CD8-positive, alpha-beta memory T cell (primary cell): Measurements from ENCODE around the gene MYRF. TPM values are rescaled to one million over a fixed set of nuclear protein-coding genes. Genes with fewer than 3 reads are reported as not detected.

Source experiments
- CTCF ChIA-PET: fragments of 350-600 bp; sonication (Branson Sonifier 250); formaldehyde crosslinking; loops from one replicate; lab custom pipeline; 2021; ENCODE audit warnings: antibody characterized with exemption; lab: Charles Lee
- POLR2A ChIA-PET: fragments of 350-600 bp; sonication (Branson Sonifier 250); formaldehyde crosslinking; loops from one replicate; lab custom pipeline; 2021; ENCODE audit warnings: antibody characterized with exemption; lab: Charles Lee
- DNase-seq, 5 donors: peaks; one replicate each; pipeline versions ENCODE4 v3.0.0 to v3.0.0-alpha.2; 2020 to 2022; ENCODE audit warnings: mixed read lengths in 1 of 5
- H3K27ac ChIP-seq: one replicate; pipeline ENCODE4 v1.7.0; 2013; ENCODE audit warnings: low read depth, mild to moderate bottlenecking, low read length, moderate library complexity
- H3K27me3 ChIP-seq: 2 replicates; pipeline ENCODE4 v1.7.0; 2013; ENCODE audit warnings: low read length, mild to moderate bottlenecking; ENCODE audit not compliant: insufficient read depth, poor library complexity, severe bottlenecking
- H3K36me3 ChIP-seq: 2 replicates; pipeline ENCODE4 v1.7.0; 2013; ENCODE audit warnings: mild to moderate bottlenecking, low read length, moderate library complexity; ENCODE audit not compliant: insufficient read depth
- H3K4me1 ChIP-seq: 2 replicates; pipeline ENCODE4 v1.7.0; 2013; ENCODE audit warnings: mild to moderate bottlenecking, low read length, moderate library complexity; ENCODE audit not compliant: insufficient read depth
- H3K4me3 ChIP-seq: 2 replicates; pipeline ENCODE4 v1.7.0; 2013; ENCODE audit warnings: mild to moderate bottlenecking, low read length
- H3K9me3 ChIP-seq: 2 replicates; pipeline ENCODE4 v1.7.0; 2013; ENCODE audit warnings: mild to moderate bottlenecking, low read length
- H3K27ac Mint-ChIP-seq, 8 donors: one replicate each; pipeline ENCODE4 v1.8.0; 2020 to 2021; ENCODE audit warnings: mixed read lengths in 8 of 8, mild to moderate bottlenecking in 6 of 8, inconsistent platforms in 3 of 8, moderate library complexity in 3 of 8
- H3K27me3 Mint-ChIP-seq, 2 donors: one replicate each; pipeline ENCODE4 v1.8.0; 2020 to 2021; ENCODE audit warnings: mixed read lengths in 2 of 2, mild to moderate bottlenecking in 1 of 2, moderate library complexity in 1 of 2
- H3K36me3 Mint-ChIP-seq, 3 donors: one replicate each; pipeline ENCODE4 v1.8.0; 2020 to 2021; ENCODE audit warnings: mixed read lengths in 3 of 3, inconsistent platforms in 1 of 3, mild to moderate bottlenecking in 1 of 3
- H3K4me1 Mint-ChIP-seq, 3 donors: one replicate each; pipeline ENCODE4 v1.8.0; 2020 to 2021; ENCODE audit warnings: mixed read lengths in 3 of 3, inconsistent platforms in 1 of 3, mild to moderate bottlenecking in 1 of 3
- H3K4me3 Mint-ChIP-seq, 7 donors: one replicate each; pipeline ENCODE4 v1.8.0; 2020 to 2021; ENCODE audit warnings: mixed read lengths in 7 of 7, mild to moderate bottlenecking in 6 of 7, moderate library complexity in 4 of 7, inconsistent platforms in 2 of 7
- H3K9me3 Mint-ChIP-seq, 5 donors: one replicate each; pipeline ENCODE4 v1.8.0; 2020 to 2022; ENCODE audit warnings: mixed read lengths in 5 of 5, mild to moderate bottlenecking in 3 of 5, moderate library complexity in 2 of 5, inconsistent platforms in 1 of 5
- polyA plus RNA-seq: library from polyadenylated mRNA; unstranded; fragments of 300-500 nt; fragmentation: Illumina TruSeq; gene quantifications from one replicate; pipeline ENCODE4 v1.2.3, GENCODE V29; 2021
- total RNA-seq, 2 experiments: library from RNA; stranded (reverse); gene quantifications; one replicate each; pipeline ENCODE4 v1.2.3, GENCODE V29; 2021

MYRF gene
- total and polyA plus RNA-seq, 3 experiments from 2014 or later = 0.63 to 0.93 (median 0.70) TPM

DNA sequence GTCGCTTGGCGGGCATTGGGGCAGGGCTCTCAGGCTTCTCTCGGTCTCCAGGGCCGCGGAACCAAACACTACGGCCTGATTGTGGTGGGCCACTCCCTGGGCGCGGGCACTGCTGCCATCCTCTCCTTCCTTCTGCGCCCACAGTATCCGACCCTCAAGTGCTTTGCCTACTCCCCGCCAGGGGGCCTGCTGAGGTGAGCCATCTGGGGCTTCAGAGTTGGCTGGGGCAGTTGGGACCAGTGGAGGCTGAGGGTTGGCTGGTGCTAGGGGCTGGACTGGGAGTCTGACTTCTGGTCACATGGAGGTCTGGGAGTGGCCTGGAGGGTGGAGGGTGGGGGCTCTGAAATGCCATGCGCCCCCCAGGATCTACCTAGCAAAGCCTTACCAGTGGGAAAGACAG, 15.3 kb upstream of the MYRF start:
- H3K36me3 ChIP-seq = no peaks in the 10 kb centered on the region
- no peaks in the 10 kb centered on the region for H3K27me3 ChIP-seq
- Mint-ChIP-seq H3K4me3 (no peak overlapping the region), H3K27ac (no peak overlapping the region), H3K4me1 (peaks cover 2 to 4% (median 3%) of the 10 kb centered on the region in 3 donors), H3K27me3 (peaks cover 0 to 7% of the 10 kb centered on the region in 2 donors), H3K9me3 (no peaks in the 10 kb centered on the region), H3K36me3 (no peaks in the 10 kb centered on the region)
- CTCF ChIA-PET = no interaction called here
- H3K9me3 ChIP-seq = no peaks in the 10 kb centered on the region
- peaks cover 5% of the 10 kb centered on the region for H3K4me1 ChIP-seq
- no peak overlapping the region for H3K27ac ChIP-seq
- no peak overlapping the region for H3K4me3 ChIP-seq
- no peak for DNase-seq
- POLR2A ChIA-PET = no interaction called here

GRCh38 chr11:61737636-61738386, 14.6 kb upstream of the MYRF start:
- Mint-ChIP-seq H3K4me1 (peaks cover 2 to 4% (median 3%) of the 10 kb centered on the region in 3 donors), H3K4me3 (no peak overlapping the region), H3K36me3 (no peaks in the 10 kb centered on the region), H3K27me3 (peaks cover 0 to 7% of the 10 kb centered on the region in 2 donors), H3K27ac (no peak overlapping the region), H3K9me3 (no peaks in the 10 kb centered on the region)
- H3K36me3 ChIP-seq = no peaks in the 10 kb centered on the region
- ChIA-PET CTCF (no interaction called here), POLR2A (no interaction called here)
- DNase-seq = no peak
- H3K9me3 ChIP-seq = no peaks in the 10 kb centered on the region
- H3K27me3 ChIP-seq = no peaks in the 10 kb centered on the region
- H3K27ac ChIP-seq = no peak overlapping the region
- peaks cover 5% of the 10 kb centered on the region for H3K4me1 ChIP-seq
- no peak overlapping the region for H3K4me3 ChIP-seq

DNA sequence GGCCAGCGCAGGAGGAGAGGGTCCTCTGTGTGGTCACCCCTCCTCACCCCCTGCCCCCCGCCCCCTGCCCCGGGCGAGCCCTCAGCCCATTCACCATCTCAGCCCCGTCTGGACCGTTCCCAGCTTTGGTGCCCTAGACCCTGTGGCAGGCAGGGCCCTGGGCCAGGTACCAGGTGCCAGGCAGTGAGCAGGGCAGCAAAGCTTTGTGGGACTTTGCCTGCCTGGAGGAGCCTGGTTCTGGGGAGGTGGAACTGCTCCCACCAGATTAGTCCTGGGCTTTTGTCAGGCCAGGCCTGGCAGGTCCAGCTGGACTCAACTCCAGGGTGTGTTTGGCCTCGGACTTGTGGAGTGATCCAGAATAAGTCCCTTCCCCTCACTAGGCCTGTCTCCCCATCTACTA, 13.7 kb upstream of the MYRF start:
- no peaks in the 10 kb centered on the region for H3K27me3 ChIP-seq
- H3K27ac Mint-ChIP-seq = peak overlapping the region in 1 of 8 donors; percentile 54
- H3K27ac ChIP-seq = no peak overlapping the region
- POLR2A ChIA-PET = no interaction called here
- H3K4me3 Mint-ChIP-seq = no peak overlapping the region
- no peaks in the 10 kb centered on the region for H3K4me1 Mint-ChIP-seq
- H3K27me3 Mint-ChIP-seq = peaks cover 0 to 7% of the 10 kb centered on the region in 2 donors
- CTCF ChIA-PET = interaction anchor here (1.1 kb wide), 1 partner anchor 13 kb away, joined by 3 read pairs; no protein-coding TSS in a partner anchor
- no peak overlapping the region for H3K4me3 ChIP-seq
- no peaks in the 10 kb centered on the region for H3K9me3 ChIP-seq
- H3K36me3 ChIP-seq = no peaks in the 10 kb centered on the region
- no peaks in the 10 kb centered on the region for H3K36me3 Mint-ChIP-seq
- DNase-seq = no peak
- no peaks in the 10 kb centered on the region for H3K4me1 ChIP-seq
- no peaks in the 10 kb centered on the region for H3K9me3 Mint-ChIP-seq

- no peak overlapping the region for H3K27ac Mint-ChIP-seq
- CTCF ChIA-PET = interaction anchor here (1.1 kb wide), 1 partner anchor 13 kb away, joined by 3 read pairs; no protein-coding TSS in a partner anchor
- H3K36me3 ChIP-seq = no peaks in the 10 kb centered on the region
Observed at GRCh38 chr11:61739413-61739812, 13.0 kb upstream of the MYRF start.

DNA sequence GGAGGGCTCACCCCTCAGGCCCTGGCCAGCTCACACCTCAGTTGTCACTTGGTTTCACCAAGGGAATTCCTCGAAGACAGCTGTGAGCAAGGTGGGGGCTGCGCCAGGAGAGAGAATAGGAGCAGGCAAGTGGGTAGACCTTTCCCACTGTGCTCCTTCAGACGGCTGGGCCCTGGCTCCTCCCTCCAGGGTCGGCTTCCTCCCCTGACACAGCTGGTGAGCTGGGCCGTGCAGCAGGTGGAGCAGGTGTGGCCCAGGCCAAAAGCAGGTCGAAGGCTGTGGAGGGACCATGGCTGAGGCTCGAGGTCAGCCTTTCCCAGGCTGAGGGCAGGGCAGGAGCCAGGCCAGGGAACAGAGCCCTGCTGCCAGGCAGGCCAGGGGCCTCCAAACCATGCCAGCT, 12.5 kb upstream of the MYRF start:
- H3K4me1 Mint-ChIP-seq = no peaks in the 10 kb centered on the region
- H3K36me3 Mint-ChIP-seq = no peaks in the 10 kb centered on the region
- Histone ChIP-seq H3K27ac (no peak overlapping the region), H3K27me3 (no peaks in the 10 kb centered on the region), H3K36me3 (no peaks in the 10 kb centered on the region), H3K4me3 (no peak overlapping the region), H3K4me1 (no peaks in the 10 kb centered on the region), H3K9me3 (no peaks in the 10 kb centered on the region)
- H3K27ac Mint-ChIP-seq = no peak overlapping the region
- DNase-seq = no peak
- H3K4me3 Mint-ChIP-seq = no peak overlapping the region
- no peaks in the 10 kb centered on the region for H3K9me3 Mint-ChIP-seq
- peaks cover 0 to 7% of the 10 kb centered on the region in 2 donors for H3K27me3 Mint-ChIP-seq
- ChIA-PET CTCF (interaction anchor here (1.1 kb wide), 1 partner anchor 14 kb away, joined by 3 read pairs; no protein-coding TSS in a partner anchor), POLR2A (no interaction called here)

More at GRCh38 chr11:61739413-61739812, 13.0 kb upstream of the MYRF start:
- DNase-seq = no peak
- Histone ChIP-seq H3K9me3 (no peaks in the 10 kb centered on the region), H3K27ac (no peak overlapping the region), H3K27me3 (no peaks in the 10 kb centered on the region), H3K4me1 (no peaks in the 10 kb centered on the region), H3K4me3 (no peak overlapping the region)
- H3K9me3 Mint-ChIP-seq = no peaks in the 10 kb centered on the region
- H3K4me1 Mint-ChIP-seq = no peaks in the 10 kb centered on the region
- no peaks in the 10 kb centered on the region for H3K36me3 Mint-ChIP-seq
- POLR2A ChIA-PET = no interaction called here
- H3K4me3 Mint-ChIP-seq = no peak overlapping the region
- H3K27me3 Mint-ChIP-seq = peaks cover 0 to 7% of the 10 kb centered on the region in 2 donors

DNA sequence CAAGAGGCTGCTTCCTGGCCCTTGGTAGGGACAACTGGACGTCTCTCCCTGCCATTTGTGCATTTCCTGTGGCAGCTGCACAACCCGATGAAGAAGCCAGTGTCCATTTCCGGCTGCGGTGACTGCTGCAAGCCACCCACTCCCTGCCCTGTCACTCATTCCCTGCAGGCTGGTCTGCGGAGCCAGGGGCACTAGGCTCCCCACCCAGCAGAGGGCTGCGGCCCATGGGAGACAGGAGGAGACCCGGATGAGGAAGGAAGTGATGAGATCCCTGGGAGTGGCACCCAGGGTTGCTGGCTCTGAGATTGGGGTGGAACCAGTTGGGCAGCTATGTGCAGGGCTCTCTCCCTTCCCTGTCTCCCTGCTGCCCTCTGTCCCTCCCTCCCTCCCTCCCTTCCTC, 10.0 kb upstream of the MYRF start:
- Mint-ChIP-seq H3K27me3 (peaks cover 0 to 2% of the 10 kb centered on the region in 2 donors), H3K27ac (no peak overlapping the region), H3K9me3 (no peaks in the 10 kb centered on the region), H3K4me1 (no peaks in the 10 kb centered on the region), H3K4me3 (no peak overlapping the region), H3K36me3 (no peaks in the 10 kb centered on the region)
- no peak for DNase-seq
- no peak overlapping the region for H3K27ac ChIP-seq
- no peak overlapping the region for H3K4me3 ChIP-seq
- H3K9me3 ChIP-seq = no peaks in the 10 kb centered on the region
- H3K27me3 ChIP-seq = no peaks in the 10 kb centered on the region
- CTCF ChIA-PET = interaction anchor here (1.0 kb wide), 1 partner anchor 9 kb away, joined by 3 read pairs; no protein-coding TSS in a partner anchor
- no peaks in the 10 kb centered on the region for H3K36me3 ChIP-seq
- POLR2A ChIA-PET = interaction anchor here (0.6 kb wide), 1 partner anchor 1030 kb away, joined by 3 read pairs; no protein-coding TSS in a partner anchor
- no peaks in the 10 kb centered on the region for H3K4me1 ChIP-seq

GRCh38 chr11:61743486-61744095, 8.8 kb upstream of the MYRF start:
- ChIA-PET CTCF (interaction anchor here (1.3 to 2.2 kb wide), 3 partner anchors 10 to 364 kb away, joined by 3 to 12 read pairs (median 4); no protein-coding TSS in a partner anchor), POLR2A (no interaction called here)
- H3K4me1 Mint-ChIP-seq = no peaks in the 10 kb centered on the region

DNA sequence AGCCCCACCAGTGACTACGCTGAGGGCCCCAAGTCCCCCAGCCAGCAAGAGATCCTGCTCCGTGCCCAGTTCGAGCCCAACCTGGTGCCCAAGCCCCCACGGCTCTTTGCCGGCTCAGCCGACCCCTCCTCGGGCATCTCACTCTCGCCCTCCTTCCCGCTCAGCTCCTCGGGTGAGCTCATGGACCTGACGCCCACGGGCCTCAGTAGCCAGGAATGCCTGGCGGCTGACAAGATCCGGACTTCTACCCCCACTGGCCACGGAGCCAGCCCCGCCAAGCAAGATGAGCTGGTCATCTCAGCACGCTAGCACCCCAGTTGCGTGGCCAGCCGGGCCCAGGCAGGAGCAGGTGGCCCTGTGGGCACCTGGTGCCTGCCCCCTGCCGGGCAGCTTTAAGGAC, 8.3 kb upstream of the MYRF start:
- Histone ChIP-seq H3K9me3 (no peaks in the 10 kb centered on the region), H3K4me1 (no peaks in the 10 kb centered on the region), H3K27ac (no peak overlapping the region), H3K27me3 (no peaks in the 10 kb centered on the region), H3K36me3 (no peaks in the 10 kb centered on the region), H3K4me3 (no peak overlapping the region)
- POLR2A ChIA-PET = no interaction called here
- Mint-ChIP-seq H3K27ac (no peak overlapping the region), H3K9me3 (no peaks in the 10 kb centered on the region), H3K4me3 (no peak overlapping the region), H3K4me1 (no peaks in the 10 kb centered on the region), H3K36me3 (no peaks in the 10 kb centered on the region), H3K27me3 (peaks cover 2 to 5% of the 10 kb centered on the region in 2 donors)
- CTCF ChIA-PET = interaction anchor here (1.3 to 2.2 kb wide), 3 partner anchors 10 to 364 kb away, joined by 3 to 12 read pairs (median 4); no protein-coding TSS in a partner anchor
- no peak for DNase-seq

More at GRCh38 chr11:61743486-61744095, 8.8 kb upstream of the MYRF start:
- Mint-ChIP-seq H3K4me3 (no peak overlapping the region), H3K9me3 (no peaks in the 10 kb centered on the region), H3K36me3 (no peaks in the 10 kb centered on the region), H3K27me3 (peaks cover 0 to 3% of the 10 kb centered on the region in 2 donors), H3K27ac (no peak overlapping the region)
- H3K9me3 ChIP-seq = no peaks in the 10 kb centered on the region
- H3K36me3 ChIP-seq = no peaks in the 10 kb centered on the region
- no peaks in the 10 kb centered on the region for H3K4me1 ChIP-seq
- no peak for DNase-seq
- H3K4me3 ChIP-seq = no peak overlapping the region
- no peaks in the 10 kb centered on the region for H3K27me3 ChIP-seq
- H3K27ac ChIP-seq = no peak overlapping the region
